CD4-positive, alpha-beta T cell treated with Interleukin-10 for 1 hour (primary cell): ENCODE measurements around the gene TMEM30B.

Source experiments
- DNase-seq: peaks from one replicate; pipeline ENCODE4 v3.0.0-alpha.2; 2020

TMEM30B gene

GRCh38 chr14:61297581-61297980, 16.4 kb upstream of the TMEM30B start:
- no peak for DNase-seq

- DNase-seq, result peak; percentile 78
Measured at GRCh38 chr14:61296719-61297502, 15.8 kb upstream of the TMEM30B start.

DNA sequence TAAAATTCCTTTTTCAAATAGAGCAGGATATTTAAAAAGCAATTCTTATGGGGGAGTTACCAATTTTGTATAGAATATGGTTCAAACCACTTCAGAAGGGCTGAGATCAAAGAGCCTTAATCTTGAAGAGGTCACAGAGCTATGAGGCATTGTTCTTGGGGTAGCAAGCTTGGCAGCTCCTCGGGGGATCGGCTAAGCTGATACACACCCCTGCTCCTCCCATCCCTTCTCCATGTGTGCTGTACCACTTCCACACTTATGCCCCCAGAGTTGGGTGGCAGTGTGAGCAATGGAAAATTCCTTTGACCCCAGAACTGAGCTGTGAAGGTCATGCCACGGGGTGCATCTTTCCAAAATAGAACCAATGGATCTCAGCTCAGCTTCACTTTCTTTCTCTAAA, 15.0 kb upstream of the TMEM30B start:
- DNase-seq, result no peak

- DNase-seq, result no peak
Measured at GRCh38 chr14:61290701-61291100, 9.6 kb upstream of the TMEM30B start.

- DNase-seq, result no peak
Measured at GRCh38 chr14:61288720-61289119, 7.6 kb upstream of the TMEM30B start.

DNA sequence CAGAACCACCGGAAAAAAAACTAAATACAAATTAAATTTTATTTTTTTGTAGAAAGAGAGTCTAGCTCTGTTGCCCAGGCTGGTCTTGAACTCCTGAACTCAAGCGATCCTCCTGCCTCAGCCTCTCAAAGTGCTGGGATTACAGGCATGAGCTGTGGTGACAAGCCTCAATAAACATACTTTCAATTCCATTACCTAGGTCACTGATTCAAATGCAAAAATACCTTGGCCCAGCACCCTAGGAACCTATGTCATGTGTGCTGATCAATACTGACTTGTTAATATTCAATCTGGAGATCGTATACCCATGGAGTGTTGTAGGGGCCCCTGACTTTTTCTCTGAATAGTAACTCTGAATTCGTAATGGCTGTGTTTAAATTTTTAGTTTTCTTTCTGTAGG, 7.1 kb upstream of the TMEM30B start:
- no peak for DNase-seq

- DNase-seq, result no peak
Measured at GRCh38 chr14:61287196-61287595, 6.1 kb upstream of the TMEM30B start.

GRCh38 chr14:61285364-61285763, 4.2 kb upstream of the TMEM30B start:
- no peak for DNase-seq

- DNase-seq, result no peak
Measured at GRCh38 chr14:61284001-61284400, 2.9 kb upstream of the TMEM30B start.

- DNase-seq, result no peak
Measured at GRCh38 chr14:61282746-61283145, 1.6 kb upstream of the TMEM30B start.

DNA sequence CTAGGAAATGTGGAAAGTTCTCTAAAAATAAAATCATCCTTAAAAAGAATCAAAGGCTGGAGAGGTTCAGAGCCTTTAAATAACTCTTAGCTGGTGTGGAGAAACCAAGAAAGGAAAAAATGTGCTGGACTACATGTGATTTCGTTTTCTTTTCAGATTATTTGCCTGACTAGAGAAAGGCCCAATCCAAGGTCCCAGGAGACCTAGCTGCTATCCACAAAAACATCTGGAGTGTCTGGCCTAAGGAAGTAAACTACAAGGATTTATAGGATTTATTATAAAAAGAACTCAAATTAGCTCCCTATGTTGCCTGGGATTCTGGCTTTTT, 774 bp upstream of the TMEM30B start:
- no peak for DNase-seq

DNA sequence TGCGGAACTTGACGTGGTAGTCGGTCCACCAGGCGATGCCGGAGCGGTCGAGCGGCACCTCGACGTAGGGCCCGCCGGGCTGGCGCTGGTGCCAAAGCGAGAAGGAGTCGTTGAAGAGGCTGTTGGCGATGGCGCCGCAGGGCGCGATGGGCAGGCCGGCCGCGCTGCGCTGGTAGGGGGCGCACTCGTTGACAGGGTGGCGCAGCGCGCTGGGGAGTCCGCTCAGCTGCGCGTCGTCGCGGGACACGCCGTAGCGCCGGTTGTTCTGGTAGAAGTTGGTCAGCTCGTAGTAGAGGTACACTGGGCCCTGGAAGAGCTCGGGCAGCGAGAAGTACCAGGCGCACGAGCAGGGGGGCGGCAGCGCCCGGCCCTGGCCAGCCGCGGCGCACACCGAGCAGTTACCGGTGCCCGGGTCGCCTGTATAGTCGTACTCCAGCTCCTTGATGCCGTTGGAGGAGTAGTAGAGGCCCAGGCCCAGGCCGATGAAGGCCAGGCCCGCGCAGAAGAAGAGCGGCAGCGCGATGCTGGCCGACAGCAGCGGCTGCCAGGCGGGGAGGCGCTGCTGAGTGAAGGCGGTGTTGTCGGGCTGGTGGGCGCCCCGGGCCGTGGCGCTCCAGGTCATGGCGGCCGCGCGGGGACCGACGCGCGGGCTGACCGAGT, 482 bp downstream of the TMEM30B start:
- DNase-seq, result peak; percentile 81

DNA sequence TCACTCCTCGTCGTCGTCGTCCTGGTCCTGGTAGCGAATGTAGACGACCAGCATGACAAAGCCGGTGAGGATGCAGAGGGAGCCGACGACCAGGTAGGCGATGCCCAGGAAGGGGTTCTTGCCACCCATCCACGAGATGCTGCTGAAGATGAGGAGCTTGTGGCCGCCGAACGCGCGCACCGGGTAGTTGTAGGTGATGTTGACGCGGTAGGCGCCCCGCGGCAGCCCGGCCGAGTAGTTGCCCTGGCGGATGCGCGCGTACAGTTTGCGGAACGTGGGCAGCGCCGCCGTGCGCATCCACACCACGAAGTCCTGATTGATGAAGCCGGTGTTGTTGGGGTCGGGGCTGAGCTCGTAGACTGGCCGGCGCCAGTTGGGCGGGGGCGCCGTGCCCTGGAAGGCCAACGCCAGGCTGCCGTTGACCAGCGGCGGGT, 1.0 kb downstream of the TMEM30B start:
- DNase-seq, result no peak

- DNase-seq, result no peak
Measured at GRCh38 chr14:61279082-61279481, 2.1 kb downstream of the TMEM30B start.

DNA sequence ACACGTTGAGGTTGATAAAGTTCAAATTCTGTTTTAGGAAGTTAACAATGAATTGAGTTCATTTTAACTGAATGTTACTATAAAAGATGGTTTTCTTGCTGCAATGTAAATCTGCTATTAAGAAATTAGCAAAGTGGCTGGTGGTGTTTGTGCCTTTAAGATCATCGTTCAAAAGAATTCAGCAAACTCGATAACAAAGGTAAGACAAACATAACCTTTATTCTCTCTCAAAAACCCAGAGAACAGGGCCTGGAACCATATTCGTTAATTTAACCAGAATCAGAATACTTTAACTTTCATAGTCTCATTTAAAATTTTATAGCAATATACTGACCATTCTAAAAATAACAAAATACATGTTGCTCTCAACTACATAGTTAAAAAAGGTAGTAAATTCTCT, 3.4 kb downstream of the TMEM30B start:
- no peak for DNase-seq

- DNase-seq, result no peak
Measured at GRCh38 chr14:61277232-61277631, 3.9 kb downstream of the TMEM30B start.

DNA sequence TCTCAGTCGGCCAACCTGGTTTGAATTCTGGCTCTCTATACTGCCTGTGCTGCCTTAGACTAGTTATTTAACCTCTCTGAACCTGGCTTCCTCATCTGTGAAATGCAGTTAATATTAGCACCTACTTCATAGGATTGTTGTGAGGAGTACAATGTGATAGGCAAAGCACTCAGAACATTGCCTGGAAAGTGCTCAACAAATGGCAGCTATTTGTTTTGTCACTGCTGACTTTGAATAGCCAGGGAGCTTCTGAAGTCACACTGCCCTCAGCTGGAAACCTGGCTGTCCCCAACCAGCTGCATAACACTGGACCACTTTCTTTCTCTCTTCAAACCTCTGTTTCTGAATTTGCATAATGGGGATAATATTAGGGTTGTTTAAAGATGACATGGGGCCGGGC, 9.6 kb downstream of the TMEM30B start:
- no peak for DNase-seq

DNA sequence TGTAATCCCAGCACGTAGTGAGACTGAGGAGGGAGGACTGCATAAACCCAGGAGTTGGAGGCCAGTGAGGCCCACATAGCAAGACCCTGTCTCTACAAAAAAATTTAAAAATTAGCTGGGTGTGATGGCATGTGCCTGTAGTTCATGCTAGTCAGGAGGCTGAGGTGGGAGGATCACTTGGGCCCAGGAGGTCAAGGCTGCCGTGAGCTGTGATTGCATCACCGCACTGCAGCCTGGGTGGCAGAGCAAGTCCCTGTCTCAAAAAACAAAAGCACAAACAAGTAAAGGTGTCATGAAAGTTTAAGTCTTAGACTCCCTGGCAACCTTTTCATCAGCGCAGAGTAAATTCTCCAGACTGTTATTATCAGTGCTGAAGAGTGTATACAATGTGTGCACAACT, 10.4 kb downstream of the TMEM30B start:
- DNase-seq, result no peak

- peak; percentile 84 for DNase-seq
Measured at GRCh38 chr14:61269321-61270083, 11.6 kb downstream of the TMEM30B start.

- no peak for DNase-seq
Measured at GRCh38 chr14:61268812-61269211, 12.3 kb downstream of the TMEM30B start.

DNA sequence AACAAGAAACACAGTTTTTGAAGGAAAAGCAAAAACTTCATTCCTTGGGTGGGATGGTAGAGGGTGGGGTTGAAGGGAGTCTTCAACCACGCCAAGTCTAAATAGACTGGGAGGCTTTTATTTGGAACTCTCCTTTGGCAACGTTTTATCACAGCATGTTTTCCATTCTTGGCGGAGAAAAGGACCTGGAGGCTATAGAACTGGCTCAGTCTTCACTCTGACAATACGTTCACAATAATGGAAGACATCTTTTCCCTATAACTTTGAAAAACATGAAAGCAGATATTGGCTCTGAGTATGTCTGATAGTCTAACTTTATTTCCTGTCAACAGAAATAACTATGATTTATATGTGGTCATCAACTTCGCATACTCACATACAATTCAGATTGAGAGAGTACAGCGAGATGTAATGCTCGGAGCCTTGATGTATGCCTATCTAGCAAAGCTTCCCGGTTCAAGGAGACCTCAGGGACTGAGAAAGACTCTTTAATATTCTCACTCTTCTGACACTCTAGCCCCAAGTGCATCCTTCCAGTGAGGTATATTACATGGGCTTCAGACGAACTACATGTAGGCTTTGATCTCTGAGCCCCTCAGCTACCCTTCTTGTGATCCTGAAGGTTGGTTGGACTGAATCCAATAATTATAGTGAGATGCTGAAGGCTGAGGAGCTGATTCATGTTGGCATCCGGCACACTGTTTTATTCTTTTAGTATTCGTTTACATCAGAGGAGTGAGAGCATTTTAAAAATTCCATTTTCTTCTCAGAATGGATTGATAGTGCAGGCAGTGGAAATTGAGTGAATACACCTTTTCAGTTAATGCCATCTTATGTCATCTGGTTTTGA, 14.0 kb downstream of the TMEM30B start:
- no peak for DNase-seq

GRCh38 chr14:61266436-61266835, 14.7 kb downstream of the TMEM30B start:
- DNase-seq, result no peak

DNA sequence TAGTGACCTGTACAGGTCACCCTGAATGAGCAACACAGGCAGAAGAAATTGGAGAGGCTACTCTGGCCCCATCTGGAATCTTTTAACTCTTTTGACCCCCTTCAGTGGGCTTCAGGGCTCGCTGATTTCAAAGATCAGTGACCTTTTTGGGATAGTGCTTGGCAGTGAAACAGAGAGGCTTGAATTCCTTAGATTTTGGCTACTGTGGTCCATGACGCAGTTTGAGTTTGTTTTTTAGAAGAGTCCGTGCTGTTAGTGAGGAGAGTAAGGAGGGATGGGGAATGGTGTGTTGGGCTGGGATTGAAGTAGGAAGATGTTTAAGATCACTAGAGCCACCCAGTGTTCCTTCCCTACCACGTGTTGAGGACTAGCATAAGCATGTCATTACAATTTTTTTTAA, 16.5 kb downstream of the TMEM30B start:
- no peak for DNase-seq
